HG02852 (cell line): Measurements from ENCODE around the gene FAM170B.

Experiments
- ATAC-seq: cut with Tn5 transposase; IDR thresholded peaks from one replicate; pipeline ENCODE4 v1.9.1; 2021; ENCODE audit warnings: mild to moderate bottlenecking, moderate library complexity; ENCODE audit not compliant: unreplicated experiment

Gene FAM170B

DNA sequence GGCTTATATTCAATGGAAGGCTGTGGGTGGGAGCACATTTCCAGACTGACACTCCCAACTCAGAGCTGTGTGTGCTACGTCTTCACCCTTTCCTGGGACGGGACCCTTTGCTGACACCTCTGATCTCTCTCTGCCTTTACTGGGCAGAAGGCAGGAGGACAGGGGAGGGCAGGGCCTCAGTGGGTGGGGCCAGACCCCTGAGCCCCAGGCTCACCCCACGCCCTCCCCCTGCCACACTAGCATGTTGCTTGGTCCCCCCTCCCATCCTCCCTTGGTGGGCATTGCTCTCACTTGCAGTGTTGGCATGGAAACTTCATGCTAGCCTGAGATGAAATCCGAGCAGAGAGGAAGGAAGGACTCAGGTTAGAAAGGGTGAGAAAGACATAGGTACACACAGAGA is 36.0 kb upstream of the FAM170B start:
- no peak for ATAC-seq

GRCh38 chr10:49168831-49169500 is 35.1 kb upstream of the FAM170B start:
- ATAC-seq, result no peak

- ATAC-seq, result no peak
These were observed 34.3 kb upstream of the FAM170B start for GRCh38 chr10:49168171-49168540.

DNA sequence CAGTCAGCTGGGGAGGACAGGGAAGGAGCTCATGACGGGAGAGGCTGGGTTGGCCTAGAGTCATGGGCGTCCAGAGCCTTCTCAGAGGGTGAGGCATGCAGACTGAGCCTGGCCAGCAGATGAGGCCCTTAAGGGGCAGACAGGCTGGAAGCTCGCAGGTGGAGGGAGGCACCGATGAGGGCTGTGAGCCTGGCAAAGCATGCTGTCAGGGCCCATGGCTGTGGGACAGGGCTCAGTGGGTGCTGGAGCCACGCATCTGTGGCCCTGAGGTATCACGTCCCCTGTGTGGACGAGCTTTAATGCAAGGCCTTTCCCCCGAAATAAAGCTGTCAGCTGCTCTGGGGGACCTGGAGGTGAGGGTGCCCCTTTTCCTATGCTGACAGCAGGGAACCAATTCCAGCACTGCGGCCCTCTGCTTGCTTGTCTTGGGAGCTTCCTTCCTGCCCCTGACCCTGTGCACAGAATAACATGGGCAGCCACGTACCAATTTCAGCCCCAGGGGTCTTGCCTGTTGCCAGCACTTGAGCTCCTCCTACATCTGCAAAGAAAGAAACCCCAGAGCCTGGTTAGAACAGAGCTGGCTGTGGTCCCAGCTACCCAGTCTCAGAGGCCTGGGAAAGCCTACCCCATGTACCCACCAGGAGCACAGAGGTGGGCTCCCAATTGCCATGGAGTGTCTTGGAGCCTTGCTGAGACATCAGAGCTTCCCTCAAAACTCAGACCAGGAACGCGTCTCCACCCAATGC is 33.8 kb upstream of the FAM170B start:
- ATAC-seq, result no peak

DNA sequence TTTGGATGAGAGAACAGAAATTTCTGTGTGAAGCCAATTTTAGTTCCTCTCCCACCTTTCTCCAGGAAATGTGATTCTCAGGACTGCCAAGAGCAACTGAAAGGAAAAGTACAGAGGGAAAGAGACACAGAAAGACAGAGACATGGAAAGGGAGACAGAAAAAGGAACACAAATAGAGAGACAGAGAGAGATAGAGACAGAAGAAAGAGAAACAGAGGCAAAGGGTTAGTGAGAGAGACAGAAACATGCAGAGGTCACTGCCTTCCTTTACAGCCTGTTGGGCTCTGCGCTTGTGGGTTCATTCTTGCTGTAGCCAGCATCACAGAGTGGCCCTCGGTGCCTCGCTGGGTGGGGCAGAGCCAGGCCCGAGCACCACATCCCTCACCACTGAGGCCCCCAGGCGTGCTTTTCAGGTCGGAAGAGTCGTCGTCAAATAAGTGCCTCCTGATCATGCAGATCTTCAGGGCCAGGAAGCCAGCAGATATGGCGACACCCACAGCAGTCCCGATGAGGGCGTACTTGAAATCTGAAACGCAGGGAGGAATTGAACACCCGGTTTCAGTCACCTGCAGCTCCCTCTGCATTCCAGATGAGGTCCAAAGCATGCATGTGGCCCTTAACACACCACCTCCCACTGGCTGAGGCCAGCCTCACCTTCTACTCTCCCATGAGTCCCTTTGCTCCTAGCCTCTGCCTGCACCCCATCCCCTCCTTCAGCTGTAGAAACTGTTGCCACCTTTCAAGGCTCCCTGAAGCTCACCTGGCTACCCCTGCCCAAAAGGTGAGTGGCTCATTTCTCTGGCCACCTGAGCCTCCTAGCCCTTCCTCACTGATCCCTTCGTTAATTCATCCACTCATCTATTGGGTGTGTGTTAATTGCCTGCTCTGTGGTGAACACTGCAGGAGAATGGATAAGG is 32.9 kb upstream of the FAM170B start:
- ATAC-seq, result no peak

DNA sequence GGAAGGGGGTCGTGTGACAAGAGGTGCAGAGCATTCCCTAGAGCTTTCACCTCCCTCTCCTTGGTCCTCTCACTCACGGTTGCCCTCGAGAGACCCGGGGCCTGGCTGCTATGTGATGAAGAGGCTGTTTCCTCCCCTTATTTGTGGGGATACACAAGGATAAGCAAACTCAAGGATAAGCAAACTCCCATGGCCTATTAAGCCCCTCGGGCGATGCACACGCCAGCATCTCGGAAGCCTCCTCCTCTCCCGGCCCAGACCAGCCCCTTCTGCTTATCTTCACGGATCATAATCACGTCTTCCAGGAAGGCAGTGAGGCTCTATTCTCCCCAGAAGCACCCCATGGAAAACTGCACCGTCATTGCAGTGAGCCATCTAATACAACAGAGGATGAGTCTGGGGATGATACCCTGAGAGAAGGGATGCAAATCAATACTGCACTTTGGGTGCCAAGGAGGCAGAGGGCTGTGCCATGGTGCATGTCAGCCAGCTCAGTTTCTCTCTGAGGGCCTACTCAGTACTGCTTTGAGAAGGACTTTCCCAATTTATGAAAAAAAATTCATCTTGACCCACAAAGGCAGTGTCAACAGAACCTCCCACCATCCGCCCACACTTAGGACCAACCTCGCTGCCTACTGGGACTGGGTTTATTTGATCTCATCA is 32.1 kb upstream of the FAM170B start:
- ATAC-seq, result no peak

- ATAC-seq, result no peak
These were observed 31.4 kb upstream of the FAM170B start for GRCh38 chr10:49165259-49165658.

DNA sequence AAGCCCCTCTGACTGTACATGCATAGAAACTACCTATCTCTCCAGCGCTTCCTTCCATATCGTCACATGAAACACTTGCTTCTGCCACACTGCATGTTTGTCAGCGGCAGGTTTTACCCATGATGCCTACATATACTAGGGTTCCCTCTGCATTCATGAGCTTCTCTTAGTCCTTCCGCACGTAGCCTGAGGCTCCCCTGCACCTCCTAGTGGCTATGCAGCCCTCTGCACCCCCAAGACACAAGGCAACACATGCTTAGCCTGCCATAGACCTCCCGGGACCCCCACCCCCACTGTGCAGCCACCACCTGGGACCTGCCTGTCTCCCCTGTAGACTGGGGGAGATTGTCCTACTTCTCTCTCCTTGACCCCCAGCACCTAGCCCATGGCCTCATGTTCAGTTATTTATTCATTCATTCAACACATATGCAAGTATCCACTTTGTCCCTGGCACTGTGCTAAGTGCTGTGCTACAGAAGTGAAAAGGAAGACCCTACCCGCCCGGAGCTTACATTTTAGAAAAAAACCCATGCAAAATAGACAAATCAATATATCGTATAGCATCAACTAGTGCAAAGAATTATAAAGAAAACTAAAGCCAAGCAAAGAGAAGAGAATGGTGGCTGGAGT is 30.9 kb upstream of the FAM170B start:
- ATAC-seq, result peak; percentile 76

GRCh38 chr10:49163741-49164140 is 29.9 kb upstream of the FAM170B start:
- ATAC-seq, result no peak

- ATAC-seq, result no peak
These were observed 29.0 kb upstream of the FAM170B start for GRCh38 chr10:49162761-49163310.

- ATAC-seq, result no peak
These were observed 28.2 kb upstream of the FAM170B start for GRCh38 chr10:49162063-49162462.

DNA sequence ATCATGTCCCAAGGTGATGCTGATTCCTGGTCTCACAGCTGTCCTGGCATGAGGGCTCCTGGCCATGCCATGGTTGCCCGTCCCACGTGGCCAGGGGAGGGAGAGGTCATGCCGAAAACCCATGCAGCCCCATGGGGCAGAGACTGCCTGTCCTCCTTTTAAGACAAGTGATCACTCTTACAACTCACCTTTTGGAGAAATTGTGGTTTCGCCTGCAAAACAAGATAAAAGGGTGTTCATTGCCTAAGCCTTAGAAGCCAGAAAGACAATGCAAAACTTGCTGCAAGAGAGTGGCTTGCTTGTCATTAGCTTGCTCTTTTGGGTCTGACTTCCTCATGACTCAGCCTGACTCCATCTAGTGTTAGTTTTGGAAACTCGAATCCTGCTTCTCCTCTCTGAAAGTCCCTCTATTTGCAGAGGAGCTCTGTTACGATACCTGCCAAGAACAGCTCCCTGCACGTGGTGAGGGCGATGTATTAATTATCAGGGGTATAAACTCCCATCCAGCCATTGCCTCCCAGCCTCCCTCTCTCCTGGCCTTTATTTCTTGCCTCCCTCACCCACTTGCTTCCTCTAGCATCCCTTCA is 27.7 kb upstream of the FAM170B start:
- ATAC-seq, result no peak

GRCh38 chr10:49160814-49161213 is 27.0 kb upstream of the FAM170B start:
- no peak for ATAC-seq

DNA sequence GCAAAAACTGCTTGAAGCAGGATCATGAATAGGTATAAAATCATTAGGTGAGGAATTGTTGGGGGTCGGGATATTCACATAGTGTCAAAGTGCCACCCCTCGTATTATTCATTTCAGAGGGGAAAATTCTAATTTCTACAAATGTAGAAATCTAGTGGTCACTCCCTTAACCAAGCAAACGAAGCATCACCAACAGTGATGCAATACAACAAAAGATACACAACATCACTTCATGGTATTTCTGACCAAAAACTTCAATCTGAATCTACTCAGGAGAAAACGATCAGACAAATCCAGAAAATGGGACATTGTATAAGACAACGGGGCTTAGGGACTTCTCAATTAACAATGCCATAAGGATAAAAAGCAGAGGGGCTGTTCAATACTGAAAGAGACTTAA is 26.3 kb upstream of the FAM170B start:
- ATAC-seq, result no peak

DNA sequence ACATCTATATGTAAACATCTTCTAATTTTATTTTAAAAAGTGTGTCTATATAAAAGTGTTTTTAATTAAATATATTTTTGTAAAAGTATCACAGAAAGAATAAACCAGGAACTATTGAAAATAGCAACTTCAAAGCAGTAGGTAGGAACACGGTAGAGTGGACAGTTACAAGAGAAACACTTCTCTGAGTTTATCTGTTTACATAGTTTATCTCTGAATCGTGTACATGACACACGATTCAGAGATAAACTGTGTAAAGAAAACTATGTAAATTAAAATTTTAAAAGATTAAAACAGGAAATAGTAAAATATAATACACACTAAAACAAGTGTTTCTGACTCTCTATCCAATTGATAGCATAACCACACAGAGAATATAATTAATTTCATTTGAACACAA is 25.1 kb upstream of the FAM170B start:
- ATAC-seq, result no peak

GRCh38 chr10:49158404-49158803 is 24.6 kb upstream of the FAM170B start:
- no peak for ATAC-seq

DNA sequence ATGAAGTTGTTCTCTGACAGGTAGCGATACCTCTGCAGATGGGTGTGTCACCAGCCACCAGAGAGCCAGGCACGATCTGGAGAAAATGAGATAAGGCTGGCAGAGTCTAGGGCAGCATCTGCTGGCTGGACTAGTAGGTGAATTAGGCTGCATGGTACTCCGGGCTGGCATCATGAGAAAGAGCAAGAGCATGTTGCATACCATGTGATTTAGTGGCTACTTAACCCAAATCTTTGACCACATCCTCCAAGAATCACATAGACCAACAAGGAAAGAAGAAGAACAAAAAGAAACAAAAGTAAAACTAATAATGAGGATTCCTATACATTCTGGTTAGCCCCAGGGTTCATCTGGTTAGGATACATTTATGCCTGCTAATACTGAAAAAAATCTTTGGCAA is 23.4 kb upstream of the FAM170B start:
- no peak for ATAC-seq

DNA sequence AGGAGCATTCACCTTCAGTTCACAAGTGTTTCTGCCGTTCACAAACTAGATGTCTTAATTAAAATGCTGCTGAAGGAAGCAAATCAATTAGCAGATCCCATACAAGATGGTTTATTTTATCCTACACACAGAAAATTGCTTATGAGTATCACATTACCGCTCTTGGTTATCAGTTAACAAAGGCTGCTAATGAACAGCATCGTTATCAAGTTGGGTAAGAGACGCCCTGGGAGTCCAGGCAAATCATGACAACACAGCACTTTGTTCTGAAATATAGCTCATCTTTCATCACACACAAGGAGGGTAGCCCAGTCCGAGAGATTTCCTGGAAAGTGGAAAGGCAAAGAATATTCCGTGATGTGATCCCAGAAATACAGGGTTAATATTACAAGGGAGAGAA is 20.8 kb upstream of the FAM170B start:
- ATAC-seq, result no peak

DNA sequence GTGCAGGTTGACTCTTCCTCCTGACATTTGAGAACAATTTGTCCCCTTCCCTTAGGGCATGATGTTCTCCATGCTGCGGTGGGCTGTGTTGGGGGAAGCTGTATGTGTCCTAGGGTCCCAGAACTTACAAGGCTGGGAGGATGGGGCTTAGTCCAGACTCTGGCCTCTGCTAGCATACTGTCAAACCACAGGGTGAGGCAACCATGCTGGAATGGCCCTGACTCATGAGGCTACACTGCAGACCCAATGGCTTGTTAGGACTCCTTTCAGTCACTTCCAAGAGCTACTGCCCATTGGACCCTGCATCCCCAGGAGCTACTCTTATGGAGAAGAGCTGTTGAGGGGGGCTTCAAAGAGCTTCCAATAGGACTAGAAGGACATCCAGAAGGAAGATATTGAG is 20.1 kb upstream of the FAM170B start:
- no peak for ATAC-seq

DNA sequence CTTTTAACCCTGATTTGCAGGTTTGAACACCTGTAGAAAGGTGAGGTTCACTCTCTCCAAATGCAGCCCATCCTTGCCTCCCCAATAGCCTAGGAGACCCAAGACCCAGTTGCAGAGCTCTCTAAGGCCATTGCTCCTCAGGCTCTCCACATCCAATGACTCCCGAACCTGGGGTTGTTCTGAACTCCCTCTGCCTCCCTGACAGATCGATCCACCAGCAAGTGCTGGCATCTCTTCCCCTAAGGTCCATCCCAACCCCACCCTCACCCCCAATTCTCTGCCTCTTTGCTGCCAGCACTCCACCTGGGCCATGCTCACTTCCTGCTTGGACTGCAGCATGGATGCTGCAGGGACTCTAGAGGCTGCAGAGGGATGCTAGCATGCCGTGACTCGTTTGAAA is 19.3 kb upstream of the FAM170B start:
- no peak for ATAC-seq
